Osteocyte (in vitro differentiated cells): ENCODE results near the gene F10. TPM values are rescaled to one million over a fixed set of nuclear protein-coding genes. Genes with fewer than 3 reads are reported as not detected.

ENCODE experiments used
- DNase-seq: peaks from one replicate; pipeline ENCODE4 v3.0.0; 2021; ENCODE audit warnings: mixed read lengths; ENCODE audit not compliant: unreplicated experiment; ENCODE audit errors: extremely low spot score
- H3K27ac Mint-ChIP-seq: one replicate; pipeline ENCODE4 v1.8.0; 2021; ENCODE audit warnings: mild to moderate bottlenecking, mixed read lengths; ENCODE audit not compliant: unreplicated experiment
- H3K27me3 Mint-ChIP-seq: one replicate; pipeline ENCODE4 v1.8.0; 2021; ENCODE audit warnings: mixed read lengths; ENCODE audit not compliant: unreplicated experiment
- H3K36me3 Mint-ChIP-seq: one replicate; pipeline ENCODE4 v1.8.0; 2021; ENCODE audit warnings: mixed read lengths; ENCODE audit not compliant: unreplicated experiment
- H3K4me1 Mint-ChIP-seq: one replicate; pipeline ENCODE4 v1.8.0; 2021; ENCODE audit warnings: mixed read lengths; ENCODE audit not compliant: unreplicated experiment
- H3K4me3 Mint-ChIP-seq: one replicate; pipeline ENCODE4 v1.8.0; 2021; ENCODE audit warnings: mild to moderate bottlenecking, moderate library complexity, mixed read lengths; ENCODE audit not compliant: unreplicated experiment
- H3K9me3 Mint-ChIP-seq: one replicate; pipeline ENCODE4 v1.8.0; 2021; ENCODE audit warnings: mixed read lengths; ENCODE audit not compliant: unreplicated experiment
- CTCF ChIP-seq: fragments of 200-600 bp; sonication (generic); IDR thresholded peaks from 2 replicates; pipeline ENCODE4 v1.5.0; 2021; ENCODE audit warnings: antibody characterized with exemption, mild to moderate bottlenecking, moderate library complexity
- total RNA-seq: library from RNA; stranded (reverse); gene quantifications from 2 replicates; pipeline ENCODE4 v1.2.1, GENCODE V29; 2021

F10 gene
- total RNA-seq, 1 donor from 2014 or later = 1.8 TPM

GRCh38 chr13:113087923-113088690 is 34.5 kb upstream of the F10 start:
- peaks cover 2% of the 10 kb centered on the region for H3K36me3 Mint-ChIP-seq
- H3K27ac Mint-ChIP-seq = no peak overlapping the region
- no peaks in the 10 kb centered on the region for H3K9me3 Mint-ChIP-seq
- no peaks in the 10 kb centered on the region for H3K4me1 Mint-ChIP-seq
- peaks cover 7% of the 10 kb centered on the region for H3K27me3 Mint-ChIP-seq
- no peak for DNase-seq
- H3K4me3 Mint-ChIP-seq = no peak overlapping the region
- no peak for TF ChIP-seq CTCF

- no peak for TF ChIP-seq CTCF
- Mint-ChIP-seq H3K9me3 (no peaks in the 10 kb centered on the region), H3K27me3 (peaks cover 5% of the 10 kb centered on the region), H3K4me3 (no peak overlapping the region), H3K36me3 (peaks cover 2% of the 10 kb centered on the region), H3K27ac (no peak overlapping the region), H3K4me1 (no peaks in the 10 kb centered on the region)
- no peak for DNase-seq
Observed at GRCh38 chr13:113088691-113089020, 33.9 kb upstream of the F10 start.

GRCh38 chr13:113089693-113090414 is 32.7 kb upstream of the F10 start:
- H3K36me3 Mint-ChIP-seq = no peaks in the 10 kb centered on the region
- TF ChIP-seq CTCF = no peak
- no peaks in the 10 kb centered on the region for H3K4me1 Mint-ChIP-seq
- no peak overlapping the region for H3K4me3 Mint-ChIP-seq
- no peaks in the 10 kb centered on the region for H3K9me3 Mint-ChIP-seq
- DNase-seq = no peak
- H3K27ac Mint-ChIP-seq = no peak overlapping the region
- peaks cover 3% of the 10 kb centered on the region for H3K27me3 Mint-ChIP-seq

- no peak for TF ChIP-seq CTCF
- Mint-ChIP-seq H3K9me3 (no peaks in the 10 kb centered on the region), H3K36me3 (no peaks in the 10 kb centered on the region), H3K27ac (no peak overlapping the region), H3K4me1 (no peaks in the 10 kb centered on the region), H3K4me3 (no peak overlapping the region), H3K27me3 (peaks cover 5% of the 10 kb centered on the region)
- DNase-seq = no peak
Observed at GRCh38 chr13:113090415-113090770, 32.2 kb upstream of the F10 start.

- TF ChIP-seq CTCF = no peak
Observed at GRCh38 chr13:113090806-113091205, 31.8 kb upstream of the F10 start.

More at GRCh38 chr13:113090806-113091205, 31.8 kb upstream of the F10 start:
- DNase-seq = no peak
- Mint-ChIP-seq H3K9me3 (no peaks in the 10 kb centered on the region), H3K27ac (no peak overlapping the region), H3K27me3 (peaks cover 5% of the 10 kb centered on the region), H3K4me3 (no peak overlapping the region), H3K36me3 (no peaks in the 10 kb centered on the region), H3K4me1 (no peaks in the 10 kb centered on the region)
